Liver (tissue), 9 donors: ENCODE data around the gene SH3PXD2A. TPM values are rescaled to one million over a fixed set of nuclear protein-coding genes. Genes with fewer than 3 reads are reported as not detected.

Experiments used
- DNase-seq: peaks from one replicate; pipeline ENCODE4 v3.0.0-alpha.2; 2017; ENCODE audit warnings: low spot score
- H3K27ac ChIP-seq, 2 donors: one replicate each; pipeline ENCODE4 v1.7.0; 2013; ENCODE audit warnings: inconsistent platforms in 2 of 2, low read length in 2 of 2, control low read depth in 1 of 2, low read depth in 1 of 2, mild to moderate bottlenecking in 1 of 2
- H3K27me3 ChIP-seq, 4 donors: one replicate each; pipeline versions ENCODE4 v1.6.1 to v1.7.0; 2013; ENCODE audit warnings: low read length in 3 of 4, inconsistent platforms in 1 of 4, mild to moderate bottlenecking in 1 of 4, moderate library complexity in 1 of 4; ENCODE audit not compliant: control insufficient read depth in 4 of 4, insufficient read depth in 4 of 4
- H3K36me3 ChIP-seq, 4 donors: one replicate each; pipeline versions ENCODE4 v1.6.1 to v1.7.0; 2013; ENCODE audit warnings: low read length in 3 of 4, mild to moderate bottlenecking in 3 of 4, low read depth in 1 of 4, moderate library complexity in 1 of 4; ENCODE audit not compliant: control insufficient read depth in 4 of 4, insufficient read depth in 3 of 4
- H3K4me1 ChIP-seq, 4 donors: one replicate each; pipeline versions ENCODE4 v1.6.1 to v1.7.0; 2013; ENCODE audit warnings: low read length in 3 of 4, mild to moderate bottlenecking in 3 of 4, moderate library complexity in 1 of 4; ENCODE audit not compliant: control insufficient read depth in 4 of 4, insufficient read depth in 4 of 4
- H3K4me3 ChIP-seq, 3 donors: one replicate each; pipeline versions ENCODE4 v1.6.1 to v1.7.0; 2013; ENCODE audit warnings: low read length in 3 of 3, control low read depth in 1 of 3, low read depth in 1 of 3, mild to moderate bottlenecking in 1 of 3
- H3K9ac ChIP-seq, 2 donors: one replicate each; pipeline ENCODE4 v1.7.0; 2013; ENCODE audit warnings: low read length in 2 of 2, mild to moderate bottlenecking in 2 of 2, moderate library complexity in 2 of 2, control low read depth in 1 of 2, low read depth in 1 of 2
- H3K9me3 ChIP-seq, 4 donors: one replicate each; pipeline versions ENCODE4 v1.6.1 to v1.7.0; 2013; ENCODE audit warnings: low read length in 3 of 4; ENCODE audit not compliant: control insufficient read depth in 4 of 4
- EGR1 ChIP-seq, 2 donors: IDR thresholded peaks; 2 replicates each; pipeline ENCODE4 v1.6.1; 2016 to 2018; ENCODE audit warnings: antibody characterized with exemption in 2 of 2, low read depth in 2 of 2
- FOXA1 ChIP-seq: IDR thresholded peaks from 2 replicates; pipeline ENCODE4 v1.6.1; 2016; ENCODE audit warnings: antibody characterized with exemption
- FOXA2 ChIP-seq: IDR thresholded peaks from 2 replicates; pipeline ENCODE4 v1.6.1; 2016; ENCODE audit warnings: antibody characterized with exemption
- GABPA ChIP-seq, 2 donors: IDR thresholded peaks in 1 of 2; conservative IDR thresholded peaks in 1 of 2; 2 replicates each; pipeline ENCODE4 v1.6.1; 2016; ENCODE audit warnings: antibody characterized with exemption in 2 of 2, mild to moderate bottlenecking in 1 of 2, moderate library complexity in 1 of 2
- HNF4A ChIP-seq, 2 donors: conservative IDR thresholded peaks; 2 replicates each; pipeline ENCODE4 v1.6.1; 2016; ENCODE audit warnings: antibody characterized with exemption in 2 of 2, mild to moderate bottlenecking in 2 of 2
- HNF4G ChIP-seq: IDR thresholded peaks from 2 replicates; pipeline ENCODE4 v1.6.1; 2016; ENCODE audit warnings: antibody characterized with exemption
- JUND ChIP-seq, 2 donors: IDR thresholded peaks; 2 replicates each; pipeline ENCODE4 v1.6.1; 2016; ENCODE audit warnings: antibody characterized with exemption in 2 of 2
- NR2F2 ChIP-seq: IDR thresholded peaks from 2 replicates; pipeline ENCODE4 v1.6.1; 2016; ENCODE audit warnings: antibody characterized with exemption
- RAD21 ChIP-seq, 2 donors: IDR thresholded peaks; 2 replicates each; pipeline ENCODE4 v1.6.1; 2016; ENCODE audit warnings: antibody characterized with exemption in 2 of 2, mild to moderate bottlenecking in 2 of 2
- RXRA ChIP-seq, 2 donors: IDR thresholded peaks; 2 replicates each; pipeline ENCODE4 v1.6.1; 2017 to 2018; ENCODE audit warnings: antibody characterized with exemption in 2 of 2, mild to moderate bottlenecking in 1 of 2
- SP1 ChIP-seq: IDR thresholded peaks from 2 replicates; pipeline ENCODE4 v1.6.1; 2018; ENCODE audit warnings: antibody characterized with exemption, mild to moderate bottlenecking
- TAF1 ChIP-seq: conservative IDR thresholded peaks from 2 replicates; pipeline ENCODE4 v1.6.1; 2016; ENCODE audit warnings: antibody characterized with exemption, mild to moderate bottlenecking
- YY1 ChIP-seq: IDR thresholded peaks from 2 replicates; pipeline ENCODE4 v1.6.1; 2016; ENCODE audit warnings: antibody characterized with exemption, mild to moderate bottlenecking
- WGBS: extraction: QIAGEN DNeasy Blood & Tissue Kit; methylation state at CpG from one replicate; pipeline ENCODE4 v1.1.7; 2013; 5-methylcytosine and 5-hydroxymethylcytosine counted together
- polyA plus RNA-seq, 2 donors: library from polyadenylated mRNA; stranded (reverse) in 1 of 2; unstranded in 1 of 2; fragments of 200-250 nt in 1 of 2; fragments of >200 nt in 1 of 2; fragmentation: Nextera tagmentation in 1 of 2; extraction: Ambion mirVana in 1 of 2; gene quantifications; one replicate each; pipeline versions ENCODE4 v1.2.1 to v1.2.3, GENCODE V29; 2013 to 2015
- total RNA-seq, 2 donors: library from RNA; depleted of rRNA; stranded (reverse); fragments of >200 nt; gene quantifications; one replicate each; pipeline ENCODE4 v1.2.3, GENCODE V29; 2014
- TF ChIP-seq, protein P1 (sequence below): IDR thresholded peaks from 2 replicates; pipeline ENCODE4 v1.6.1; 2016; ENCODE audit warnings: antibody characterized with exemption
- TF ChIP-seq, protein P2 (sequence below): IDR thresholded peaks from 2 replicates; pipeline ENCODE4 v1.6.1; 2016; ENCODE audit warnings: antibody characterized with exemption
- TF ChIP-seq, protein P3 (sequence below): fragments of 150-350 bp; IDR thresholded peaks from 2 replicates; pipeline ENCODE4 v1.5.1; 2017; ENCODE audit warnings: improper control_type of control experiment, low read depth, low read length; ENCODE audit not compliant: missing input control
- TF ChIP-seq, protein P4 (sequence below): IDR thresholded peaks from 2 replicates; pipeline ENCODE4 v1.6.1; 2016; ENCODE audit warnings: antibody characterized with exemption
- TF ChIP-seq, protein P5 (sequence below): IDR thresholded peaks from 2 replicates; pipeline ENCODE4 v1.6.1; 2016; ENCODE audit warnings: antibody characterized with exemption, mild to moderate bottlenecking
- donor health status: healthy.
- donor health status: healthy.
- donor health status: healthy.
- donor health status: healthy.
- donor health status: healthy.

Gene SH3PXD2A
- total and polyA plus RNA-seq, 4 donors = 0.82 to 5.5 (median 3.9) TPM

DNA sequence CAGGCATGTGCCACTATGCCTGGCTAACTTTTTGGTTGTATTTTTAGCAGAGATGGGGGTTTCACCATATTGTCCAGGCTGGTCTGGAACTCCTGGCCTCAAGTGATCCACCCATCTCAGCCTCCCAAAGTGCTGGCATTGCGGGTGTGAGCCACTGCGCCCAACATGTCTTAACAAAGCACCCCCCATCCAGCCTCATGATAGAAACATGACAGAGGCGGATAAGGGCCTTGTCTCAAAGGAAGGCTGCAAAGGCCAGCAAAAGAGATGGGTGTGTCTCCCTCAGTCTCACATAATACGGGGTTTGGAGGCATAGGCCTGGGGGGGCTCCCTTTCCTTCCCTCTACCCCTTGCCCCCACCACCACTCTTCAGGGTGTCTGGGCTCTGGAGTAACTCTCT, 93.2 kb downstream of the SH3PXD2A start:
- Histone ChIP-seq H3K27me3 (no peaks in the 10 kb centered on the region), H3K9me3 (no peaks in the 10 kb centered on the region), H3K27ac (no peak overlapping the region), H3K4me1 (peaks cover 0 to 19% (median 8%) of the 10 kb centered on the region in 4 donors), H3K36me3 (no peaks in the 10 kb centered on the region), H3K4me3 (no peak overlapping the region), H3K9ac (no peak overlapping the region)
- TF ChIP-seq HNF4G (no peak), NR2F2 (no peak), TAF1 (no peak), SP1 (no peak), RXRA (IDR thresholded peaks at IDR 0.05) (no peak), GABPA (IDR thresholded peaks at IDR 0.05 in 1 of 2, conservative IDR thresholded peaks at IDR 0.05 in 1 of 2) (no peak), FOXA1 (no peak), HNF4A (conservative IDR thresholded peaks at IDR 0.05) (no peak), EGR1 (IDR thresholded peaks at IDR 0.05; ENCODE audit: low read depth in 2 of 2) (no peak), RAD21 (IDR thresholded peaks at IDR 0.05) (no peak), FOXA2 (no peak), YY1 (no peak), JUND (IDR thresholded peaks at IDR 0.05) (no peak)
- TF ChIP-seq, protein P1, sequence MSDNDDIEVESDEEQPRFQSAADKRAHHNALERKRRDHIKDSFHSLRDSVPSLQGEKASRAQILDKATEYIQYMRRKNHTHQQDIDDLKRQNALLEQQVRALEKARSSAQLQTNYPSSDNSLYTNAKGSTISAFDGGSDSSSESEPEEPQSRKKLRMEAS = no peak
- TF ChIP-seq, protein P2, sequence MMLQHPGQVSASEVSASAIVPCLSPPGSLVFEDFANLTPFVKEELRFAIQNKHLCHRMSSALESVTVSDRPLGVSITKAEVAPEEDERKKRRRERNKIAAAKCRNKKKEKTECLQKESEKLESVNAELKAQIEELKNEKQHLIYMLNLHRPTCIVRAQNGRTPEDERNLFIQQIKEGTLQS = no peak
- TF ChIP-seq, protein P3, sequence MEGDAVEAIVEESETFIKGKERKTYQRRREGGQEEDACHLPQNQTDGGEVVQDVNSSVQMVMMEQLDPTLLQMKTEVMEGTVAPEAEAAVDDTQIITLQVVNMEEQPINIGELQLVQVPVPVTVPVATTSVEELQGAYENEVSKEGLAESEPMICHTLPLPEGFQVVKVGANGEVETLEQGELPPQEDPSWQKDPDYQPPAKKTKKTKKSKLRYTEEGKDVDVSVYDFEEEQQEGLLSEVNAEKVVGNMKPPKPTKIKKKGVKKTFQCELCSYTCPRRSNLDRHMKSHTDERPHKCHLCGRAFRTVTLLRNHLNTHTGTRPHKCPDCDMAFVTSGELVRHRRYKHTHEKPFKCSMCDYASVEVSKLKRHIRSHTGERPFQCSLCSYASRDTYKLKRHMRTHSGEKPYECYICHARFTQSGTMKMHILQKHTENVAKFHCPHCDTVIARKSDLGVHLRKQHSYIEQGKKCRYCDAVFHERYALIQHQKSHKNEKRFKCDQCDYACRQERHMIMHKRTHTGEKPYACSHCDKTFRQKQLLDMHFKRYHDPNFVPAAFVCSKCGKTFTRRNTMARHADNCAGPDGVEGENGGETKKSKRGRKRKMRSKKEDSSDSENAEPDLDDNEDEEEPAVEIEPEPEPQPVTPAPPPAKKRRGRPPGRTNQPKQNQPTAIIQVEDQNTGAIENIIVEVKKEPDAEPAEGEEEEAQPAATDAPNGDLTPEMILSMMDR = no peak
- TF ChIP-seq, protein P4, sequence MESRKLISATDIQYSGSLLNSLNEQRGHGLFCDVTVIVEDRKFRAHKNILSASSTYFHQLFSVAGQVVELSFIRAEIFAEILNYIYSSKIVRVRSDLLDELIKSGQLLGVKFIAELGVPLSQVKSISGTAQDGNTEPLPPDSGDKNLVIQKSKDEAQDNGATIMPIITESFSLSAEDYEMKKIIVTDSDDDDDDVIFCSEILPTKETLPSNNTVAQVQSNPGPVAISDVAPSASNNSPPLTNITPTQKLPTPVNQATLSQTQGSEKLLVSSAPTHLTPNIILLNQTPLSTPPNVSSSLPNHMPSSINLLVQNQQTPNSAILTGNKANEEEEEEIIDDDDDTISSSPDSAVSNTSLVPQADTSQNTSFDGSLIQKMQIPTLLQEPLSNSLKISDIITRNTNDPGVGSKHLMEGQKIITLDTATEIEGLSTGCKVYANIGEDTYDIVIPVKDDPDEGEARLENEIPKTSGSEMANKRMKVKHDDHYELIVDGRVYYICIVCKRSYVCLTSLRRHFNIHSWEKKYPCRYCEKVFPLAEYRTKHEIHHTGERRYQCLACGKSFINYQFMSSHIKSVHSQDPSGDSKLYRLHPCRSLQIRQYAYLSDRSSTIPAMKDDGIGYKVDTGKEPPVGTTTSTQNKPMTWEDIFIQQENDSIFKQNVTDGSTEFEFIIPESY = no peak
- TF ChIP-seq, protein P5, sequence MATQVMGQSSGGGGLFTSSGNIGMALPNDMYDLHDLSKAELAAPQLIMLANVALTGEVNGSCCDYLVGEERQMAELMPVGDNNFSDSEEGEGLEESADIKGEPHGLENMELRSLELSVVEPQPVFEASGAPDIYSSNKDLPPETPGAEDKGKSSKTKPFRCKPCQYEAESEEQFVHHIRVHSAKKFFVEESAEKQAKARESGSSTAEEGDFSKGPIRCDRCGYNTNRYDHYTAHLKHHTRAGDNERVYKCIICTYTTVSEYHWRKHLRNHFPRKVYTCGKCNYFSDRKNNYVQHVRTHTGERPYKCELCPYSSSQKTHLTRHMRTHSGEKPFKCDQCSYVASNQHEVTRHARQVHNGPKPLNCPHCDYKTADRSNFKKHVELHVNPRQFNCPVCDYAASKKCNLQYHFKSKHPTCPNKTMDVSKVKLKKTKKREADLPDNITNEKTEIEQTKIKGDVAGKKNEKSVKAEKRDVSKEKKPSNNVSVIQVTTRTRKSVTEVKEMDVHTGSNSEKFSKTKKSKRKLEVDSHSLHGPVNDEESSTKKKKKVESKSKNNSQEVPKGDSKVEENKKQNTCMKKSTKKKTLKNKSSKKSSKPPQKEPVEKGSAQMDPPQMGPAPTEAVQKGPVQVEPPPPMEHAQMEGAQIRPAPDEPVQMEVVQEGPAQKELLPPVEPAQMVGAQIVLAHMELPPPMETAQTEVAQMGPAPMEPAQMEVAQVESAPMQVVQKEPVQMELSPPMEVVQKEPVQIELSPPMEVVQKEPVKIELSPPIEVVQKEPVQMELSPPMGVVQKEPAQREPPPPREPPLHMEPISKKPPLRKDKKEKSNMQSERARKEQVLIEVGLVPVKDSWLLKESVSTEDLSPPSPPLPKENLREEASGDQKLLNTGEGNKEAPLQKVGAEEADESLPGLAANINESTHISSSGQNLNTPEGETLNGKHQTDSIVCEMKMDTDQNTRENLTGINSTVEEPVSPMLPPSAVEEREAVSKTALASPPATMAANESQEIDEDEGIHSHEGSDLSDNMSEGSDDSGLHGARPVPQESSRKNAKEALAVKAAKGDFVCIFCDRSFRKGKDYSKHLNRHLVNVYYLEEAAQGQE = no peak
- no peak for DNase-seq
- WGBS = 92% methylated on average over 4 of the region's 4 CpGs
